ENCODE data around the gene METTL25B. TPM values are rescaled to one million over a fixed set of nuclear protein-coding genes. Genes with fewer than 3 reads are reported as not detected.

METTL25B gene
- total and polyA plus RNA-seq, 2 experiments from 2014 or later: 18.3 to 21.1 TPM

DNA sequence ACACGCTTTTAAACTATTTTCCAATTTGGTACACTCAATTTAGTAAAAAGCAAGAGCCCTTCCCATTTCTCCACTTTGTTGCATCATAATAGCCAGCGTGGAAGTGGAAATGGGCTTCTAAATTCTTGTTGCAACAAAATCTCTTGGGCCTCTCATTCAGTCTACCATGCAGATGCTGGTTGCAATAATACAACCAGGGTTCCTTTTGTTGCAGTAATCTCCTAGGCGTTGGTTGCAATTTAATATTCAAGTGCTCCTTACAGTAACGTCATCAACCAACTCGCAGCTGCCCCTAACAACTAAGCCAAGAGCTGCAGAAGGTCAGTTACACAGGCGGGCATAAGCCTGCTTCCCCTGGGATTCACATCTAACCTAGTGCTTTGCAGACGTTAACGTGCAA lies 25.9 kb downstream of the METTL25B start:
- Mint-ChIP-seq H3K27ac (no peak overlapping the region), H3K4me3 (no peak overlapping the region; the same call in 2 of the 3 replicates), H3K27me3 (ENCODE audit: insufficient read depth, low read depth, poor library complexity) (peaks cover 13% of the 10 kb centered on the region), H3K4me1 (peaks cover 19% of the 10 kb centered on the region), H3K9me3 (no peaks in the 10 kb centered on the region), H3K36me3 (ENCODE audit: low read depth) (peaks cover 14% of the 10 kb centered on the region; the same call in 2 of the 3 replicates)
- Histone ChIP-seq H3F3A (replicated peaks; ENCODE audit: low read depth) (peaks cover 11% of the 10 kb centered on the region), H3K9me2 (ENCODE audit: insufficient read depth) (no peaks in the 10 kb centered on the region), H3K4me1 (ENCODE audit: insufficient read depth) (peaks cover 21% of the 10 kb centered on the region), H3K27ac (ENCODE audit: low read depth) (0 out of 2 replicates have a peak overlapping the region, but pooled peaks have one; percentile 27), H2AFZ (no peak overlapping the region), H3K27me3 (ENCODE audit: insufficient read depth) (no peaks in the 10 kb centered on the region), H4K20me1 (replicated peaks; ENCODE audit: insufficient read depth) (peaks cover 4% of the 10 kb centered on the region; the same call in 1 of the 2 replicates), H3K36me3 (ENCODE audit: insufficient read depth) (no peaks in the 10 kb centered on the region), H3K4me3 (no peak overlapping the region), H3K4me2 (no peak overlapping the region), H3K79me2 (replicated peaks; ENCODE audit: insufficient read depth) (peaks cover 33% of the 10 kb centered on the region)
- DNase-seq (ENCODE audit: low spot score) (no peak), ATAC-seq (no peak)
- TF ChIP-seq EZH2phosphoT487 (IDR thresholded peaks at IDR 0.05; ENCODE audit: unreplicated experiment) (no peak), NANOG (IDR thresholded peaks at IDR 0.05; ENCODE audit: borderline replicate concordance) (no peak), EZH2 (IDR thresholded peaks at IDR 0.05; ENCODE audit: low read depth, unreplicated experiment) (no peak), POLR2AphosphoS5 (IDR thresholded peaks at IDR 0.05; ENCODE audit: low read depth) (no peak), CREB1 (CRISPR knock-in tag; IDR thresholded peaks at IDR 0.05; ENCODE audit: low read depth) (no peak), STAT1 (IDR thresholded peaks at IDR 0.05; ENCODE audit: unreplicated experiment) (no peak), ZNF114 (CRISPR knock-in tag; IDR thresholded peaks at IDR 0.05) (no peak), ZNF331 (CRISPR knock-in tag; IDR thresholded peaks at IDR 0.05; ENCODE audit: low read depth) (no peak), JUNB (IDR thresholded peaks at IDR 0.05; ENCODE audit: unreplicated experiment) (no peak)
- TF ChIP-seq, protein P1, sequence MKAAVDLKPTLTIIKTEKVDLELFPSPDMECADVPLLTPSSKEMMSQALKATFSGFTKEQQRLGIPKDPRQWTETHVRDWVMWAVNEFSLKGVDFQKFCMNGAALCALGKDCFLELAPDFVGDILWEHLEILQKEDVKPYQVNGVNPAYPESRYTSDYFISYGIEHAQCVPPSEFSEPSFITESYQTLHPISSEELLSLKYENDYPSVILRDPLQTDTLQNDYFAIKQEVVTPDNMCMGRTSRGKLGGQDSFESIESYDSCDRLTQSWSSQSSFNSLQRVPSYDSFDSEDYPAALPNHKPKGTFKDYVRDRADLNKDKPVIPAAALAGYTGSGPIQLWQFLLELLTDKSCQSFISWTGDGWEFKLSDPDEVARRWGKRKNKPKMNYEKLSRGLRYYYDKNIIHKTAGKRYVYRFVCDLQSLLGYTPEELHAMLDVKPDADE (IDR thresholded peaks at IDR 0.05): no peak
- TF ChIP-seq, protein P2, sequence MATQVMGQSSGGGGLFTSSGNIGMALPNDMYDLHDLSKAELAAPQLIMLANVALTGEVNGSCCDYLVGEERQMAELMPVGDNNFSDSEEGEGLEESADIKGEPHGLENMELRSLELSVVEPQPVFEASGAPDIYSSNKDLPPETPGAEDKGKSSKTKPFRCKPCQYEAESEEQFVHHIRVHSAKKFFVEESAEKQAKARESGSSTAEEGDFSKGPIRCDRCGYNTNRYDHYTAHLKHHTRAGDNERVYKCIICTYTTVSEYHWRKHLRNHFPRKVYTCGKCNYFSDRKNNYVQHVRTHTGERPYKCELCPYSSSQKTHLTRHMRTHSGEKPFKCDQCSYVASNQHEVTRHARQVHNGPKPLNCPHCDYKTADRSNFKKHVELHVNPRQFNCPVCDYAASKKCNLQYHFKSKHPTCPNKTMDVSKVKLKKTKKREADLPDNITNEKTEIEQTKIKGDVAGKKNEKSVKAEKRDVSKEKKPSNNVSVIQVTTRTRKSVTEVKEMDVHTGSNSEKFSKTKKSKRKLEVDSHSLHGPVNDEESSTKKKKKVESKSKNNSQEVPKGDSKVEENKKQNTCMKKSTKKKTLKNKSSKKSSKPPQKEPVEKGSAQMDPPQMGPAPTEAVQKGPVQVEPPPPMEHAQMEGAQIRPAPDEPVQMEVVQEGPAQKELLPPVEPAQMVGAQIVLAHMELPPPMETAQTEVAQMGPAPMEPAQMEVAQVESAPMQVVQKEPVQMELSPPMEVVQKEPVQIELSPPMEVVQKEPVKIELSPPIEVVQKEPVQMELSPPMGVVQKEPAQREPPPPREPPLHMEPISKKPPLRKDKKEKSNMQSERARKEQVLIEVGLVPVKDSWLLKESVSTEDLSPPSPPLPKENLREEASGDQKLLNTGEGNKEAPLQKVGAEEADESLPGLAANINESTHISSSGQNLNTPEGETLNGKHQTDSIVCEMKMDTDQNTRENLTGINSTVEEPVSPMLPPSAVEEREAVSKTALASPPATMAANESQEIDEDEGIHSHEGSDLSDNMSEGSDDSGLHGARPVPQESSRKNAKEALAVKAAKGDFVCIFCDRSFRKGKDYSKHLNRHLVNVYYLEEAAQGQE (IDR thresholded peaks at IDR 0.05; ENCODE audit: unreplicated experiment): no peak
- TF ChIP-seq, protein P3, sequence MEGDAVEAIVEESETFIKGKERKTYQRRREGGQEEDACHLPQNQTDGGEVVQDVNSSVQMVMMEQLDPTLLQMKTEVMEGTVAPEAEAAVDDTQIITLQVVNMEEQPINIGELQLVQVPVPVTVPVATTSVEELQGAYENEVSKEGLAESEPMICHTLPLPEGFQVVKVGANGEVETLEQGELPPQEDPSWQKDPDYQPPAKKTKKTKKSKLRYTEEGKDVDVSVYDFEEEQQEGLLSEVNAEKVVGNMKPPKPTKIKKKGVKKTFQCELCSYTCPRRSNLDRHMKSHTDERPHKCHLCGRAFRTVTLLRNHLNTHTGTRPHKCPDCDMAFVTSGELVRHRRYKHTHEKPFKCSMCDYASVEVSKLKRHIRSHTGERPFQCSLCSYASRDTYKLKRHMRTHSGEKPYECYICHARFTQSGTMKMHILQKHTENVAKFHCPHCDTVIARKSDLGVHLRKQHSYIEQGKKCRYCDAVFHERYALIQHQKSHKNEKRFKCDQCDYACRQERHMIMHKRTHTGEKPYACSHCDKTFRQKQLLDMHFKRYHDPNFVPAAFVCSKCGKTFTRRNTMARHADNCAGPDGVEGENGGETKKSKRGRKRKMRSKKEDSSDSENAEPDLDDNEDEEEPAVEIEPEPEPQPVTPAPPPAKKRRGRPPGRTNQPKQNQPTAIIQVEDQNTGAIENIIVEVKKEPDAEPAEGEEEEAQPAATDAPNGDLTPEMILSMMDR (conservative IDR thresholded peaks at IDR 0.05; ENCODE audit: low read depth in 2 of 2): no peak
- TF ChIP-seq, protein P4, sequence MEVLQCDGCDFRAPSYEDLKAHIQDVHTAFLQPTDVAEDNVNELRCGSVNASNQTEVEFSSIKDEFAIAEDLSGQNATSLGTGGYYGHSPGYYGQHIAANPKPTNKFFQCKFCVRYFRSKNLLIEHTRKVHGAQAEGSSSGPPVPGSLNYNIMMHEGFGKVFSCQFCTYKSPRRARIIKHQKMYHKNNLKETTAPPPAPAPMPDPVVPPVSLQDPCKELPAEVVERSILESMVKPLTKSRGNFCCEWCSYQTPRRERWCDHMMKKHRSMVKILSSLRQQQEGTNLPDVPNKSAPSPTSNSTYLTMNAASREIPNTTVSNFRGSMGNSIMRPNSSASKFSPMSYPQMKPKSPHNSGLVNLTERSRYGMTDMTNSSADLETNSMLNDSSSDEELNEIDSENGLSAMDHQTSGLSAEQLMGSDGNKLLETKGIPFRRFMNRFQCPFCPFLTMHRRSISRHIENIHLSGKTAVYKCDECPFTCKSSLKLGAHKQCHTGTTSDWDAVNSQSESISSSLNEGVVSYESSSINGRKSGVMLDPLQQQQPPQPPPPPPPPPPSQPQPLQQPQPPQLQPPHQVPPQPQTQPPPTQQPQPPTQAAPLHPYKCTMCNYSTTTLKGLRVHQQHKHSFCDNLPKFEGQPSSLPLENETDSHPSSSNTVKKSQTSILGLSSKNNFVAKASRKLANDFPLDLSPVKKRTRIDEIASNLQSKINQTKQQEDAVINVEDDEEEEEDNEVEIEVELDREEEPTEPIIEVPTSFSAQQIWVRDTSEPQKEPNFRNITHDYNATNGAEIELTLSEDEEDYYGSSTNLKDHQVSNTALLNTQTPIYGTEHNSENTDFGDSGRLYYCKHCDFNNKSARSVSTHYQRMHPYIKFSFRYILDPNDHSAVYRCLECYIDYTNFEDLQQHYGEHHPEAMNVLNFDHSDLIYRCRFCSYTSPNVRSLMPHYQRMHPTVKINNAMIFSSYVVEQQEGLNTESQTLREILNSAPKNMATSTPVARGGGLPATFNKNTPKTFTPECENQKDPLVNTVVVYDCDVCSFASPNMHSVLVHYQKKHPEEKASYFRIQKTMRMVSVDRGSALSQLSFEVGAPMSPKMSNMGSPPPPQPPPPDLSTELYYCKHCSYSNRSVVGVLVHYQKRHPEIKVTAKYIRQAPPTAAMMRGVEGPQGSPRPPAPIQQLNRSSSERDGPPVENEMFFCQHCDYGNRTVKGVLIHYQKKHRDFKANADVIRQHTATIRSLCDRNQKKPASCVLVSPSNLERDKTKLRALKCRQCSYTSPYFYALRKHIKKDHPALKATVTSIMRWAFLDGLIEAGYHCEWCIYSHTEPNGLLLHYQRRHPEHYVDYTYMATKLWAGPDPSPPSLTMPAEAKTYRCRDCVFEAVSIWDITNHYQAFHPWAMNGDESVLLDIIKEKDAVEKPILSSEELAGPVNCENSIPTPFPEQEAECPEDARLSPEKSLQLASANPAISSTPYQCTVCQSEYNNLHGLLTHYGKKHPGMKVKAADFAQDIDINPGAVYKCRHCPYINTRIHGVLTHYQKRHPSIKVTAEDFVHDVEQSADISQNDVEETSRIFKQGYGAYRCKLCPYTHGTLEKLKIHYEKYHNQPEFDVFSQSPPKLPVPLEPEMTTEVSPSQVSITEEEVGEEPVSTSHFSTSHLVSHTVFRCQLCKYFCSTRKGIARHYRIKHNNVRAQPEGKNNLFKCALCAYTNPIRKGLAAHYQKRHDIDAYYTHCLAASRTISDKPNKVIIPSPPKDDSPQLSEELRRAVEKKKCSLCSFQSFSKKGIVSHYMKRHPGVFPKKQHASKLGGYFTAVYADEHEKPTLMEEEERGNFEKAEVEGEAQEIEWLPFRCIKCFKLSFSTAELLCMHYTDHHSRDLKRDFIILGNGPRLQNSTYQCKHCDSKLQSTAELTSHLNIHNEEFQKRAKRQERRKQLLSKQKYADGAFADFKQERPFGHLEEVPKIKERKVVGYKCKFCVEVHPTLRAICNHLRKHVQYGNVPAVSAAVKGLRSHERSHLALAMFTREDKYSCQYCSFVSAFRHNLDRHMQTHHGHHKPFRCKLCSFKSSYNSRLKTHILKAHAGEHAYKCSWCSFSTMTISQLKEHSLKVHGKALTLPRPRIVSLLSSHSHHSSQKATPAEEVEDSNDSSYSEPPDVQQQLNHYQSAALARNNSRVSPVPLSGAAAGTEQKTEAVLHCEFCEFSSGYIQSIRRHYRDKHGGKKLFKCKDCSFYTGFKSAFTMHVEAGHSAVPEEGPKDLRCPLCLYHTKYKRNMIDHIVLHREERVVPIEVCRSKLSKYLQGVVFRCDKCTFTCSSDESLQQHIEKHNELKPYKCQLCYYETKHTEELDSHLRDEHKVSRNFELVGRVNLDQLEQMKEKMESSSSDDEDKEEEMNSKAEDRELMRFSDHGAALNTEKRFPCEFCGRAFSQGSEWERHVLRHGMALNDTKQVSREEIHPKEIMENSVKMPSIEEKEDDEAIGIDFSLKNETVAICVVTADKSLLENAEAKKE (CRISPR knock-in tag; IDR thresholded peaks at IDR 0.05): no peak

Data from GM23338 (cell line).